ENCODE measurements around the gene CCDC86.

CCDC86 gene

DNA sequence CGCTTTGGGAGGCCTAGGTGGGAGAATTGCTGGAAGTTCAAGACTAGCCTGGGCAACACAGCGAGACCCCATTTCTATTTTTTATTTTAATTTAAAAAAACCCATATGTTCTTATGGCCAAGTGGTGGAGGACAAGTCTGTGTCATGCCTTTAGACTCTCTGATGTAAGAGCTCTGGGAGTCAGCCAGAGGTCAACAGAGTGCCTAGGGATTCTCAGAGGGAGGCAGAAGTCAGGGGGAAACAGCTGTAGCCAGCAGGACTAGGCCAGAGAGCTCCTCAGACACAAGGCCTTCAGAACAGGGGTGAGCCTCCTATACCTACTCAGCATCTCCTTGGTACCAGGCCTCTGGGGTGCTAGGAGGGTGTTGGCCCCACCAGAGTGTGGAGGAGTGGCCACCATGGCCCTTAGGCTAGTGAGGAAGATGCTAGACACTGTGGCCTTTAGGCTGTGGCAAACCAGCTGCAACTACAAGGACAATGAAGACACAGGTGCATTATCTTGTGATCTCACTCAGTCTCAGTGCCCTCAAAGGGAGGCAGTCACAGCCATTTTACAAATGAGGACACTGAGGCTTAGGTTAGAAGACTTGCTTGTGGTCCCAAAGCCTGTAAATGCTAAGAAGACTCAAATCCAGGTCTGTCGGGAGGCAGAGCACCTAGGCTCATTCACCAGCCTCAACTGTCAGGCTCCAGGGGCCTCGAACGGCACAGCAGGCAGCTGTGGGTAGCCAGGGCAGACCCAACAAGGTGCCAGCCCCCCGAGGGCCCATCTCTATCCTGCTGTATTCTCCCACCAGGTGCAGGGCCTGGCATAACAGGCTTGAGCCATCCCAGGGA is 30.4 kb downstream of the CCDC86 start:
- no peak for TF ChIP-seq Cebpa-rat (IDR thresholded peaks at IDR 0.05)
- peak overlapping the region; percentile 60 for H3K27ac ChIP-seq
- H3K4me2 ChIP-seq: peak overlapping the region; percentile 73
- no peak overlapping the region for H3K4me3 ChIP-seq
- H3K9me3 ChIP-seq: no peaks in the 10 kb centered on the region
- peak overlapping the region; percentile 1; the same call in 1 of the 2 replicates for H3K9ac ChIP-seq
- no peaks in the 10 kb centered on the region for H3K27me3 ChIP-seq
- H3K4me1 ChIP-seq: peaks cover 60% of the 10 kb centered on the region
- peaks cover 24% of the 10 kb centered on the region; the same call in 1 of the 2 replicates for H3K36me3 ChIP-seq
- no peaks in the 10 kb centered on the region for H4K20me1 ChIP-seq

DNA sequence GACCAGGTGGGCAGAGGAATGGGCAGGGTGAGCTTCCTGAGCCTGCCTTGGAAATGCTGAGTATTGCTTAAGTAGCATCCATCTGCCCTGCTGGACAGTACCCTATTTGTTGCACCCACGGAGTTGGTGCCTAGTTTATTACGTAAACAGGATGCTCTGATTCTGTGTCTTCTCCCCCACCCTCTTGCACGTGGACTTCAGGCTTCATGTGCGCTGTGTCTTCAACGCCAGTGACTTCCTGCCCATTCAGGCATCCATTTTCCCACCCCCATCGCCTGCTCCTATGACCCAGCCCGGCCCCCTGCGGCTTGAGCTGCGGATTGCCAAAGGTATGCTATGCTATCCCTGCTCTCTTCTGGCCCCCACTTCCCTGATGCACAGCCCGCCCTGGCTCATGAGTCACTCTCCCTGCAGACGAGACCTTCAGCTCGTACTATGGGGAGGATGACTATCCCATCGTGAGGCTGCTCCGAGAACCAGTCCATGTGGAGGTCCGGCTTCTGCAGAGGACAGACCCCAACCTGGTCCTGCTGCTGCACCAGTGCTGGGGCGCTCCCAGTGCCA is 31.1 kb downstream of the CCDC86 start:
- Histone ChIP-seq H3K4me1 (peaks cover 53% of the 10 kb centered on the region), H4K20me1 (no peaks in the 10 kb centered on the region), H3K9ac (no peak overlapping the region), H3K36me3 (peaks cover 27% of the 10 kb centered on the region; the same call in 1 of the 2 replicates), H3K27ac (peak overlapping the region; percentile 60), H3K4me2 (peak overlapping the region; percentile 73), H3K9me3 (no peaks in the 10 kb centered on the region), H3K4me3 (no peak overlapping the region), H3K27me3 (no peaks in the 10 kb centered on the region)
- TF ChIP-seq Cebpa-rat (IDR thresholded peaks at IDR 0.05): no peak

DNA sequence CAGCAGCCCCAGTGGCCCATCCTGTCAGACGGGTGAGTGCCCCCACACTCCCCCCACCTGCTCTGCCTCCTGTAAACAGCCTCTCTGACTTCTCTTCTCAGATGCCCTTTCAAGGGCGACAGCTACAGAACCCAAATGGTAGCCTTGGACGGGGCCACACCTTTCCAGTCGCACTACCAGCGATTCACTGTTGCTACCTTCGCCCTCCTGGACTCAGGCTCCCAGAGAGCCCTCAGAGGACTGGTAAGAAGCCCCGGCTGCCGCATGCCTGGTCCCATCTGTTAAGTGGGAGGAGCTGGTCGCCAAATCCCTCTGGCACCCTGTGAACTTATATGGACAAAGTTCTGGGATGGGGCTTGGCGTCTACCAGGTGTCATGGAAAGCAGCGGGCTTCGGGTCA is 31.6 kb downstream of the CCDC86 start:
- Histone ChIP-seq H3K4me3 (no peak overlapping the region), H3K27ac (no peak overlapping the region), H3K4me2 (no peak overlapping the region), H3K9ac (no peak overlapping the region), H3K9me3 (no peaks in the 10 kb centered on the region), H3K4me1 (peaks cover 48% of the 10 kb centered on the region), H4K20me1 (no peaks in the 10 kb centered on the region), H3K36me3 (peaks cover 28% of the 10 kb centered on the region), H3K27me3 (no peaks in the 10 kb centered on the region)
- no peak for TF ChIP-seq Cebpa-rat (IDR thresholded peaks at IDR 0.05)

DNA sequence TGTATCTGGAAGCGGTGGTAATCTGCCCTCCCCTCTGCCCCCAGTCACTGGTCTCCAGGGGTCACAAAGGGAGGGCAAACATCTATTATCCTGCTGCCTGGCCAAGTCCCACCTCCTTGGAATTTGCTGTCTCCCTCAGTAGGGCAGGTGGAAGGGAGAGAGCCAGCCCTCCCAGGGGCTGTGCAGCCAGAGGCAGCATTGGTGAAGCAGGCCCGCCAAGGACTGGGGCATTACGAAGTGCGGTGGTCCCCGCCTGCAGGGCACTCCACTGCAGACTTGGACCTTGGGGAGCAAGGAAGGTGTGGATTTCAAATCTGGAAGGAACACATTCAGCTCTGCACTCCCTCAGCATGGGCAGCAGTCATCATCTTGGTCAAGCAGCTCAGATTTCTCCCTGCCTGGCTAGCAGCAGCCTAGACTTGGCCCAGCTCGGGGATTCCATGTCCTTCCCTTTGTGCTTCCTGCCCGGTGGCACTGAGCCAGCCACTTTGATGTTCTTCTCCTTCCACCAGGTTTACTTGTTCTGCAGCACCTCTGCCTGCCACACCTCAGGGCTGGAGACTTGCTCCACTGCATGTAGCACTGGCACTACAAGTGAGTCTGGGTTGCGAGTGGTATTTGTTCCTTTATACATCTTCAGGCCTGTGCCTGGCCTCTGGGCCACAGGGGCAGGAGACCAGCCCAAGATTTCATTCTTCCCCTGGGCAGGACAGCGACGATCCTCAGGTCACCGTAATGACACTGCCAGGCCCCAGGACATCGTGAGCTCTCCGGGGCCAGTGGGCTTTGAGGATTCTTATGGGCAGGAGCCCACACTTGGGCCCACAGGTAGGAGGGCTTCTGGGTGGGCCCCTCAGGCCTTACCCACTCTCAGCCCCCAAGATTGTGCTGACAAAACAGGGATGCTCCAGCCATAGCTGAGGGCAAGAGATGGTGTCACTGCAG is 32.8 kb downstream of the CCDC86 start:
- TF ChIP-seq Cebpa-rat (IDR thresholded peaks at IDR 0.05): no peak
- Histone ChIP-seq H3K9me3 (no peaks in the 10 kb centered on the region), H4K20me1 (no peaks in the 10 kb centered on the region), H3K4me3 (no peak overlapping the region), H3K27ac (no peak overlapping the region), H3K27me3 (no peaks in the 10 kb centered on the region), H3K9ac (no peak overlapping the region), H3K4me2 (no peak overlapping the region), H3K4me1 (peaks cover 37% of the 10 kb centered on the region), H3K36me3 (peaks cover 35% of the 10 kb centered on the region)

DNA sequence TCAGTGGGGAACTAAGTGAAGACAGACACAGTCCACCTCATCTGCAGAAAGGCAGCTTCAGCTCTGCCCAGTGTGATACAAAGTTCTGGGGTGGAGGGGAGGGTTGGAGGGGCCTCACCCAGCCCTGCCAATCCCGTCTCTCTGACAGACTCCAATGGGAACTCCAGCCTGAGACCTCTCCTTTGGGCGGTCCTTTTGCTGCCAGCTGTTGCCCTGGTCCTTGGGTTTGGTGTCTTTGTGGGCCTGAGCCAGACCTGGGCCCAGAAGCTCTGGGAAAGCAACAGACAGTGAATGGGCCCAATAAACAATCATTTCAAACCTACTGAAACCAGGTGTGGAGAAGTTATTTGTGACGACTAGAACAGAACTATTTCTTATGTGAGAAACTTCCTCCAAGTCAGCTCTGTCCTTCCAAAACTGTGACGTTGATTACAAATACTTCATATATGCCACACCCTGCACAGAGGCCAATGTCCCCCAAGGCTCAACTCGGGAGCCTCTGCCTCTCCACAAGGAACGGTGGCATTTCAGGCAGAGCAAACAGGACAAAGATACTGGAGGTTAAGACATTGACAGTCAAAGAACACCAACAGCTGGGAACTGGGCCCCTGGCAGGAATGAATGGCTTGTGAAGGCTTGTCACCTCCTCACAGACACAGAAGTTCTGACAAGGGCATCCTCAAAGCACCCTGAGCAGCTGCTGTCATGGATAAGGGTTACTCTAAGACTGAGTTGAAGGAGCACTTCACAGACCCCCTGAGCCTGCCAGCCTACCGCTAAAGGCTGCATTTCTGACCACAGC is 33.7 kb downstream of the CCDC86 start:
- no peaks in the 10 kb centered on the region for H3K9me3 ChIP-seq
- H3K27ac ChIP-seq: no peak overlapping the region
- no peaks in the 10 kb centered on the region for H3K27me3 ChIP-seq
- H3K4me1 ChIP-seq: peaks cover 39% of the 10 kb centered on the region
- TF ChIP-seq Cebpa-rat (IDR thresholded peaks at IDR 0.05): no peak
- no peak overlapping the region for H3K4me3 ChIP-seq
- no peak overlapping the region for H3K9ac ChIP-seq
- no peaks in the 10 kb centered on the region for H4K20me1 ChIP-seq
- H3K4me2 ChIP-seq: no peak overlapping the region
- peaks cover 44% of the 10 kb centered on the region for H3K36me3 ChIP-seq

DNA sequence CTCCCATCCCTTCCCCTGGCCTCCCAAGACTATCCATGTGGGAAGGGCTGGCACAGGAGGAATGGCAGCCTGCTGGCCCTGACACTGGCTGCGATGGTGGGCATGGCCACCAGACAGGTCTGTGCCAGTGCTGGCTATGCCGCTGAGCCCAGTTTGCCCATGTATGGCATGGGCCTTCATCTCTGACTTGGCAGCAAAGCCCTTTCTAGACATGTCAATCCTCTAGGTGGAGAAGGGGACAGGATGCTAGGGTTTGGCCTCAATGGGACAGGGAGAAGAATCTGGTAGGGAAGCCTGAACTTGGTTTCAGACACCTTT is 34.2 kb downstream of the CCDC86 start:
- Histone ChIP-seq H3K9ac (no peak overlapping the region), H3K4me1 (peaks cover 38% of the 10 kb centered on the region), H3K4me2 (no peak overlapping the region), H3K4me3 (no peak overlapping the region), H3K27ac (no peak overlapping the region), H3K9me3 (no peaks in the 10 kb centered on the region), H3K27me3 (no peaks in the 10 kb centered on the region), H4K20me1 (no peaks in the 10 kb centered on the region), H3K36me3 (peaks cover 49% of the 10 kb centered on the region)
- no peak for TF ChIP-seq Cebpa-rat (IDR thresholded peaks at IDR 0.05)

DNA sequence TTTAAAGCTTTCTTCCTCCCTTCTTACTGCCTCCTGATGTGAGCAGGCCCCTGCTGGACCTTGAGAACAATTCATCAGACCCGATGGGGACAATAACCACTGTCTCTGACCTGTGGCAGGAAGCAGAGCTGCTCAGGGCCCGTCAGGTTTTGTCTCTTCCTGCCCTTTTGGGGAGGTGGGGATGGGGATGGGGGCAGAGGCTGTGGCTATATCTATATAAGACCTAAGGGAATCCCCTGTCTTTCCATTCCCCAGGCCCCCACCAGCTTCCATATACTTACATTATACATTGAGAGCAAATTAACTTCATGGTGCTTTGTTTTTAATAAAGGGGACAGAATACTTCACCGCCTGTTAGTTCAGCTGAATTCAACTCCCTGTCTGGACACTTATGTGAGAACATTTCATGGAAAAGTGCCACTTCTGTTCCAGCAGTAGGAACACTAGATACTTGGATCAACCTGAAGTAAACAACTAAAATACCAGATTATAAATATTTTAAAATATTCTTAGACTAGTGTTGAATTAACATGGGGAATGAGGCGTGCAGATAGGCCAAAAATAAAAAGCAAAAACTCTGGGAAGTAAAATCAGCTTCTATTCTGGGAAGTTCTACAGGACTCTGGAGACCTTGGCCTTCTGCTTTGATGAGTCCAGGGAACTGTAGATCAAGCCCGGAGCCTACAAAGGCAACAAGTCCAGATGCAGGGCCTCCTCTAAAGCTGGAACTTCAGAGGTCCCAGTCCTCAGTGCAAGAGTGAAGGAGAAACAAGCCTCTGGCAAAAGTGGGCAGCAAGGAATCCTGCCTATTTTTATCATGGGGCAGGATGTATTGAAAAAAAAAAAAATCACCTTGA is 36.6 kb downstream of the CCDC86 start:
- no peak for TF ChIP-seq Cebpa-rat (IDR thresholded peaks at IDR 0.05)
- H3K9ac ChIP-seq: no peak overlapping the region

DNA sequence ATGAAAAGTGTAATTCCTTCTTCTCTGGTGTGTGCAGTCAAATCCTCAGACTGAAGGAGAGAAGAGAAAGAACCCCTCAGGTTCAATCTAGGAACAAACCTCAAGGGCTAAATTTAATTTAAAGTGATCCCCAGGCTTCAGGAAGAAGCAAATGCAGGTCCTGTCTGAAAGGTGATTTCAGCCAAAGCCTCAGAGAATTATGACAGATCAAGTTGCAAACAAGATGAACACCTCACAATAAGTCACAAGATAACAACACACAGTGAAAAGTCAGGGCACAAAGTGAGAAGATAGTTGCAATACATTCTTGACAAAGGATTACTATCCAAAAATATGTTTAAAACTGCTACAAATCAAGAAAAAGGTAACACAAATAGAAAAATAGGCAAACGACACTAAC is 37.2 kb downstream of the CCDC86 start:
- no peaks in the 10 kb centered on the region for H3K27me3 ChIP-seq
- H3K4me1 ChIP-seq: peaks cover 14% of the 10 kb centered on the region
- TF ChIP-seq Cebpa-rat (IDR thresholded peaks at IDR 0.05): no peak
- no peaks in the 10 kb centered on the region for H3K9me3 ChIP-seq
- no peak overlapping the region for H3K4me2 ChIP-seq
- H3K27ac ChIP-seq: no peak overlapping the region
- H3K36me3 ChIP-seq: peaks cover 56% of the 10 kb centered on the region
- no peak overlapping the region for H3K9ac ChIP-seq
- no peak overlapping the region for H3K4me3 ChIP-seq
- H4K20me1 ChIP-seq: no peaks in the 10 kb centered on the region

More for the DNA sequence above, 36.6 kb downstream of the CCDC86 start:
- Histone ChIP-seq H3K27me3 (no peaks in the 10 kb centered on the region), H4K20me1 (no peaks in the 10 kb centered on the region), H3K27ac (no peak overlapping the region), H3K9me3 (no peaks in the 10 kb centered on the region), H3K36me3 (peaks cover 56% of the 10 kb centered on the region), H3K4me3 (no peak overlapping the region), H3K4me1 (peaks cover 14% of the 10 kb centered on the region), H3K4me2 (no peak overlapping the region)
